Activated T-cell treated with anti-CD3 and anti-CD28 coated beads for 1 hour (primary cell): ENCODE measurements around the gene XPO6.

Experiments
- DNase-seq: peaks from one replicate; pipeline ENCODE4 v3.0.0-alpha.2; 2020; ENCODE audit warnings: low read depth

XPO6 gene

GRCh38 chr16:28184625-28185024 lies 27.1 kb downstream of the XPO6 start:
- DNase-seq = no peak

- no peak for DNase-seq
Observed at GRCh38 chr16:28183930-28184329, 27.8 kb downstream of the XPO6 start.

- no peak for DNase-seq
Observed at GRCh38 chr16:28183484-28183883, 28.3 kb downstream of the XPO6 start.

GRCh38 chr16:28182801-28183200 lies 29.0 kb downstream of the XPO6 start:
- DNase-seq = no peak

GRCh38 chr16:28182183-28182582 lies 29.6 kb downstream of the XPO6 start:
- no peak for DNase-seq

- DNase-seq = no peak
Observed at GRCh38 chr16:28181515-28181914, 30.2 kb downstream of the XPO6 start.

DNA sequence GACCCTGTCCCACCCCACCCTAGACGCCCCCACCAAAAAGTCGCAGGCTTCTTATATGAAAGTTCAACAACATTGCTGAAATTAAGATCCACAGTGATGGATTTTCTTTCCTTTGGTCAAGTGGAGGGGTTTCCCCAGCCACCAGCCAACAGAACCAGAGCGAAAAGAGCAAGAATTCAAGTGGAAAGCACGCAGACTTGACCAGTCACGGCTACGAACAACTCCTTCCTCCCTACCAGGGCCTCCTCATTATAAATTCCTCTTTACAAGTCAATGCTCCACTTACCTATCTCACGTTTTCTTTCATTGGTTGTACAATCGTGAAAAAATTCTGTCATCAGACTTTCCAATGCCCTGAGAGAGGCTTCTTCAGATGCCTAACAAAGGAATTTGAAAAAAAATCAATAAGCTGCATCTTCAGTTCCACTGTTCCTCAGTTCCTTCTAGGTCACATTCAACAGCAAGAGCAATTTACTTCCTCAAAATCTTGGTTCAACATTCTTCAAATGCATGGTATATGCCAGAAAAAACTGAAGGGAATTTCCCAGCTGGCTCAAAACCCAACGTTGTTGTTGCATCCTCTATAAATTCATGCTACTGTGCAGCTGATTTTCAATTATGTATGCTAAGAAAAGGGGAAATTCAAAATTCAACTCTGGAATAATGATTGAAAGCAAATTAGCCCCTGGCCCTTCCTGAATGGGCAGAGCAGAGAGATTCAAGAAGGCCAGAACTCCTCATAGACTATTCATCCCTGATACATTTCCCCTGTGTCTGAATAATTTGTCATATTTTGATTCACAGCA lies 30.9 kb downstream of the XPO6 start:
- DNase-seq = no peak

DNA sequence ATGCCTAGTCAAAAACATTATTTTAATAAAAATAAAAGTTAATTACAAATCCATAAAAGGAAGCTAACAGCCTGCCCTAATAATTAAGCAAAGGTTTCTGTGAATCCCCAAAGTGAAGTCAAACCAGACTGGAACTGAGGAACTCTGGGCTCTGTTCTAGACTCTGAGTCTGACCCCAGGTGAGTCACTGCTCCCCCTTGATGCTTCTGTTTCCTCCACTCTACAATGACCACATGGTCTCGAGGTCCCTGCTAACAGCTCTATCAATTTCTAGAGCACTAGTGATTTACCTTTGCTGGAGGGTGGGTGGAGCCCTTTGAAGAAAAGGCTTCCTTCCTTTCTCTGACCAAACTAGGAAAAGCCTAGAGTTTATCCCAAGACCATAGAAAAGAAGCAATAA lies 32.4 kb downstream of the XPO6 start:
- no peak for DNase-seq

GRCh38 chr16:28175715-28176114 lies 36.0 kb downstream of the XPO6 start:
- DNase-seq = no peak

GRCh38 chr16:28172336-28172735 lies 39.4 kb downstream of the XPO6 start:
- DNase-seq = no peak

DNA sequence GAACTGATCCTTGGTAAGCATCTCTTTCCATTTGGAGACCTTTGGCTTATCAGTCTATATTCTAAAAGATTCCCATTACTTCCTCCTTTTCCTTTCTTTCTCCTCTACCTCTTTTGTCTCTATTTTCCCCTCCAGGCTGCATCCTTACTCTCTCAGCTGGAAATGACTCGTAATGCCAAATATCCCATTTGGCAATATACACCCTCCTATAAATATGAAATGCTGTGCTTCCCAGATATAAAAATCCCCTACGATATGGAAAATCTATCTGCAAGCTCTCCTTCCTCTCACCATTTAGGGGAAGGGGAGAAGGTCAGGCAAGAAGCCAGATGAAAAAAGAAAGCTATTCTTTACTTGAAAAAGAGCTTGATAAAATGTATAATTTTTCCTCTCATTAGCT lies 39.9 kb downstream of the XPO6 start:
- DNase-seq = no peak

DNA sequence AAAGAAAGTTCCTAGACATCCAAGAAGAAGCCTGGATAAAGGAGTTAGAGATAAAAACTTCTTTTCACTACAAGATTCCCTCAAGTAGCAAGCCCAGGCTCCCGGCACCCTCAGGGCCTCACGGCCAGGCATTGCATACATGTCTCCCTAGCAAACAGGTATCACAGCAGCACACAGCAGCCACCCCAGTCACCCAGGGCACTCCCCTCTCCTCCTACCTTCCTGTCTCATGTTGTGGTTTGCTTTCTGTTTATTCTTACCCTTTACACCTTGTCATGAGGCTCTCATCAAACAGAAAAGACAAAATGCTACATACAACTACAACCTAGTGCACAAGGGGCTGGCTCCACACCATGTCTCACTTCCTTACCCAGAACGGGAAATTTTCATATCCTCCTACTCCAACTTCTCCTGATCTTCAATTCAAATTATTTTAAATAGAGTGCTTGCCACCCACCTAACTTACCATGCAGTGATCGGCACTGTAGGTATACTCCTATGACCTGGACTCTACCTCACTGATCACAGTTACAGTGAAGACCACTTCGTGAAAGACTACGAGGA lies 42.7 kb downstream of the XPO6 start:
- peak; percentile 30 for DNase-seq

DNA sequence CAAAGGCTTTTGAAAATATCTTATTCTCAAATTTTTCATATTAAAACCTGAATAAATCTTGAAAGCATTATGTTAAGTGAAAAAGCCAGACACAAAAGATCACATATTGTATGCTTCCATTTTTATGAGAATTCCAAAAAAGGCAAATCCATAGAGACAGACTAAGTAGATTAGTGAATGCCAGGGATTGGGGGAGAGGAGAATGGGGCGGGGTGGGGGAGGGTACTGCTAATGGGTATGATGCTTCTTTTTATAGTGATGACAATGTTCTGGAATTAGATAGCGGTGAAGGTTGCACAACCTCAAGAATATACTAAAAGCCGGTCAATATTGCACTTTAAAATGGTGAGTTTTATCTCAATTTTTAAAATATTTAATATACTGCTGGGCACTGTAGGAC lies 44.0 kb downstream of the XPO6 start:
- no peak for DNase-seq

DNA sequence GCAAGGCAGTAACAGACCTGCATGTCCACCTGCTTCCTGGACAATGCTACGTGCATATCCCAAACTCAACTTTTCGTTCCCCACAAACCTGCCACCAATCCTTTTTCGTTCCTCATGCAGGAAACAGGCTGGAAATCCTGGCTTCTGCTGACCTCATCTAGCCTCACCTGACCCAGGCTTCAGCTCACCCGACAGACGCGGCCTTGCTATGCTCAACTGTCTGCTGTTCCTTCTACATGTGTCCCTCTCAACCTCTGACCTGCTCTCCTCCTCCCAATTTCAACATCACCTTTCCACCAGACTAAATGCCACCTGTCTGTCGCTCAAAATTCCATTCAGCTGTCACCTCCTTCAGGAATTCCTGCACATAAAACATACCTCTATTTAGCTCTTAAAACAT lies 44.5 kb downstream of the XPO6 start:
- no peak for DNase-seq

GRCh38 chr16:28166394-28167208 lies 45.2 kb downstream of the XPO6 start:
- no peak for DNase-seq

- DNase-seq = no peak
Observed at GRCh38 chr16:28165598-28165997, 46.2 kb downstream of the XPO6 start.

- no peak for DNase-seq
Observed at GRCh38 chr16:28164140-28164539, 47.6 kb downstream of the XPO6 start.

DNA sequence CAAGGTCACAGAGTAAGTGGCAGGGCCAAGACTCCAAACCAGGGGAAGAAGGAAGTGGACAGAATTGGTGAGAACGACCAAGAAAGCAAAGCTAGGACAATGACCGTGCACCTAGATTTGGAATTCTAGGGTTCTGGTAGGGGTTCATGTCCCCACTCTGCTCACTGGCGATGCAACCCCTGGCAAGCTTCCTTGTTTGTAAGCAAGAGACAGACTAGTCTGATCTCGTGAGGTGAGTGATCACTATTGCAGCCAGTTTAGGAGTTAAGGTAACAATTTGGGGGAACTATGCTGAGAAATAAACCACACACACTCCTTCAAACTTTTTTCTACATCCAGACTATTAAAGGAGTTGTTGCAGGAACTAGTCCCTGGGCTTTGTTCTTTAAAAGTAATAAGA lies 48.1 kb downstream of the XPO6 start:
- DNase-seq = no peak

DNA sequence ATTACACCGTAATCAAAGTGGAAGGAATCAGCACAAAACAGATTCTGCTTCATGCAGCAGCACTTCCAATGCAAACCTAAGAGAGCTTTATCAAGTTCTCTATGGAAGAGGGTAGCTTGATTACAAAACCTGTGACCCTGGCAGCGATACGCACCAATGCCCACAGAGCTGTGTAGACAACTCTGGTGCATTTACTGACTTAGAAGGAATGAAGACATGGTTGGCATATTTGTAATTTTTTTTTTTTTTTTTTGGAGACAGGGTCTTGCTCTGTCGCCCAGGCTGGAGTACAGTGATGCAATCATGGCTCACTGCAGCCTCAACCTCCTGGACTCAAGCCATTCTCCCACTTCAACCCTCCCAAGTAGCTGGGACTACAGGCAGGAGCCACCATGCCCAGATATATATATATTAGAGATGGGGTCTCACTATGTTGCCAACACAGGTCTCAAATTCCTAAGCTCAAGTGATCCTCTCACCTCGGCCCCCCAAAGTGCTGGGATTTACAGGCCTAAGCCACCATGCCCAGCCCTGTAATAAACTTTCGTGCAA lies 49.4 kb downstream of the XPO6 start:
- DNase-seq = no peak

- no peak for DNase-seq
Observed at GRCh38 chr16:28161626-28162025, 50.1 kb downstream of the XPO6 start.

- no peak for DNase-seq
Observed at GRCh38 chr16:28158136-28158535, 53.6 kb downstream of the XPO6 start.

- no peak for DNase-seq
Observed at GRCh38 chr16:28156056-28156680, 55.6 kb downstream of the XPO6 start.
